Left cardiac atrium (tissue), 4 donors: ENCODE data around the gene TM4SF1. TPM values are rescaled to one million over a fixed set of nuclear protein-coding genes. Genes with fewer than 3 reads are reported as not detected.

Source experiments
- ATAC-seq, 2 donors: fragments of 200-7000 bp; cut with Tn5 transposase; one replicate each; pipeline ENCODE4 v1.9.1; 2020; ENCODE audit warnings: mild to moderate bottlenecking in 2 of 2, moderate library complexity in 2 of 2
- DNase-seq: peaks from one replicate; pipeline ENCODE4 v3.0.0-alpha.2; 2020
- intact Hi-C, 2 donors: fragments of 100-400 bp; cut with DNase I; formaldehyde crosslinking; loops; one replicate each; pipeline versions ENCODE4 v1.14.1 to v1.15.1; 2022 to 2023
- total RNA-seq, 2 donors: library from RNA; stranded (reverse); fragmentation: NEBNext Ultra II Directional; extraction: Animal tissue kit (Norgen Biotek cat#: 25700); gene quantifications; one replicate each; pipeline ENCODE4 v1.2.1, GENCODE V29; 2021
- donor health status: DM: no; HTN: yes; CAD: no.
- donor health status: DM: no; HTN: yes; CAD: no; lungs with severe emphysema.
- donor health status: DM: yes; HTN: yes; CAD: no.
- donor health status: Dilated cardiomyopathy.

The TM4SF1 gene
- total RNA-seq, 2 donors from 2014 or later = 125 to 194 TPM

DNA sequence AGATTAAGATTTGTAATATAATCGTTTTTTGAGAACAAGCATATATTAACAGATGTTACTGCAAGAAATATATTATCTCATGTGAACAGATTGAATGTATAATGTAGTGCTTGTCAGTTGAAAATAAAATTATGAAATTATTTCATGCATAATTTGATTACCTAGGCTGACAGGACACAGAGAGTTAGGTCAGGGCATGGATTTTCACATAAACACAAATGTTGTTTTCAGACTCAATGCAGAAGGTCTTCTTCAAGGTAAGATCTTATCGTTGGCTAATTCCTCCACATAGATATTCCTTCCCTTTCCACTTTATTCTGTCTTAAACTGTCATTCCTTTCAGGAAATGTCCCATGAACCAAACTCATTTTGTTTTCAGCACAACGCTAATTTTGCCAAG lies 20.1 kb upstream of the TM4SF1 start:
- ATAC-seq = no peak
- intact Hi-C loops = loop anchor here in 1 of 2 donors (5.0 kb wide), 1 partner anchor 80 kb away; no protein-coding TSS in a partner anchor
- no peak for DNase-seq

DNA sequence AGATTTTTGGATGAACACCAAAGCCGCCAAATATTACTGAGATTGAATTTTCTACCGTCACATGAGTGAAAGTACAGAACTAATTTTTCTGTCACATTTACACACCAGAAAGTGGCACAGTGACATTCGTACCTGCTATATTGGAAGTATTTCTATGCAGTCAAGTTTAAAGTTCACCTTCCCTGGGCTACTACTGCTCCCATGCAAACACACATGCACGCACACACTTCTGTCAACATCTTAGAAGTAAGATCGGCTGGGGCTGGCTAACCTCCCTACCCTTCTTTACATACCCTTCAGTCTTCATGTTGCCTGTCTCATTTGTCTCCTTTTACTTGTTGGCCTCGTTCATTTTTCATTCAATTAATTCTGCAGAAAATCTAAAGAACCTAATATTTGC lies 19.0 kb upstream of the TM4SF1 start:
- no peak for DNase-seq
- ATAC-seq = no peak
- intact Hi-C loops = loop anchor here in 1 of 2 donors (5.0 kb wide), 1 partner anchor 81 kb away; no protein-coding TSS in a partner anchor

DNA sequence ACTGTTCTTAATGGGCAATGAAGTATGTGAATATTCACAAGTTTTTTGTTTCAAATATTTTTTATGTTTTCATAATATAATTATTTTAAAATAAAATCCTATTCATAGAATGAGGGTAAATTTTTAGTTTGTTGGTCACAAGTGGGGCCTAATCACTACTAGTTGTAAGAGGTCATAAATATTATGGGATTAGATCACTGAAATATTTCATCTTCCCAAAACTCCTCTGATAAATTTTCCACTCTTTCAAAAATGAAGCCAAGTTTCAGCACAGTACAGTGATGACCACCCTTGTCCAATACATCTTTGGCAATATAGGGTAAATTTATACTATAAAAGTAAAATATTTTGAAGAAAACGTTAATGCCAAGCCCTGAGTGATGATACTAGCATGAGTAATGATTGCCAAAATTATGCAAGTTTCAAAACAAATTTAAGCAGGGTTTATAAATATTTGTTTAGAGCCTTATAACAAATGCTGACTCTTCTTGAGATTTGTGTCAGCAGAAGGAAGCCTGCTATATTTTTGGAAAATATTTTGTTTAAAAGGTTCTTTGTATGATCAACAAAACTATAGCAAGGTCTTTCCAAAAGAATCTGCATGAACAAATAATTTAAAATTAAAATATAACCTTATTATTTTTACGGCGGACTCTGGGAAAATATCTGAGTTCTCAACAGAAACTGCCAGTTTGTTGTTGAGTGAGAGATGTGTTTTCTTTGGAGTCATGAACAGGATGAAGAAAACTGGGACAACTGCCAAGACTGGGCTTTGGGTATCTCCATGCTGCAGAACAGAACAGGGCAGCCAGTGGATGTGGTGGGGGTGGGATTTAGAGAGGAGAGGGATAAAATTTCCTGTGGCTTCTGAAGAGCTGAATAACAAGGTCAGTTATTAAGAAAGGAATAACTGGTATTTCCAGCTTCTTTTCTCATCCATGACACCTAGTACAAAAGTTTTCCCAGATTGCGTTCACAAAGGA lies 17.9 kb upstream of the TM4SF1 start:
- ATAC-seq (peak; percentile 59 to 73), DNase-seq (peak; percentile 60)
- intact Hi-C loops = loop anchor here in 1 of 2 donors (5.0 kb wide), 1 partner anchor 82 kb away; no protein-coding TSS in a partner anchor

DNA sequence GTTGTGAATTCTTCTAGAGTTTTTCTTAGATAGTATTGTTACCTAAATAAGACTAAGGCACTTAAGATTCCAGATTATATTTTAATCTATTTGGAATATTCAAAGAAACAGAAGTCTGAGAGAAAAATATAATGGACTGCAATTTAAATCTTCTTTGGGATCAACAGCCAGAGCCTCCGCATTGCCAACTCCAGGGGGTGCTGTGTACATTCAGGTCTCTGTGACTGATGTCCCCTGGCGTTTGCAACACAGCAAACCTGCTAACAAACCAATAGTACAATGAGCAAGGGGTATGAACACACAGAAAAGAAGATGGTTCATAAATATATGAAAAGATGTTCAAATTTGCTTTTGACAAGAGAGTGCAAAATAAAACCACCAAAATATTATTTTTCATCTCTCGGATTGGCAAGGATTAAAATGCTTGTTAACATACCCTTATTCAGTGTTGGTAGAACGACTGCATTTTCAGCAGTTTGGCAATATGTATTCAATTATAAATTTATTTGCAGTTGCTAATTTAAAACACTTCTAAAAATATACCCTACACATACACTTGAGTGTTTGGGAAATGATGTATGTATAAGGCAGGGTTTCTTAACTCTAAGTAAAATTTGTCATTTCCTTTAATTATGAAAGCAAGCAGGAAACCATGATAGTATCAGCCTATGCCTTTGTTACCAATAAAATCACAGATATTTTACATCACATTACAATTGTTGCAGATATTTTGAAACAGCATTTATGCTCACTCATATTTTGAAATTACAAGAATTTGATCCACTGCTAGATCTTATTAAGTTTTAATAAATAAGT lies 16.1 kb upstream of the TM4SF1 start:
- intact Hi-C loops = loop anchor here in 1 of 2 donors (5.0 kb wide), 1 partner anchor 89 kb away; no protein-coding TSS in a partner anchor
- peak; percentile 63 to 67 for ATAC-seq
- peak; percentile 72 for DNase-seq

DNA sequence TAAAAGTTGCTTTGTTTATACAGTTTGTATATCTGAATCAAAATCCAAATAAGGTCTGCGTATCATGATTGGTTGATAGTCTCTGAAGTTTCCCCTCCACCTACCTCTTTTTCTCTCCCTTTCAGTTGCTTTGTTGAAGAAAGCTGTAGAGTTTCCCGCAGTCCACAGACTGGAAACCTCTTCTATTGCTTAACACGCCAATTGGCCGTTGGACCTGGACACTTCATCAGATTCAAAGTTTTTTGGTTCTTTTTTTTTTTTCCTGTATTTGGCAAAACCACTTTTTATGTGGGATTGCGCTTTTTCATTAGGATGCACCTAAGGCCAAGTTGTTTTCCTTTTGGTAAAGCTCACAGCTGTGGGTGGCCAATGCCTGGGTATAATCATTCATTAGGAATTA lies 14.5 kb upstream of the TM4SF1 start:
- ATAC-seq = no peak
- DNase-seq = no peak
- intact Hi-C loops = loop anchor here in 1 of 2 donors (5.0 kb wide), 1 partner anchor 90 kb away; no protein-coding TSS in a partner anchor

DNA sequence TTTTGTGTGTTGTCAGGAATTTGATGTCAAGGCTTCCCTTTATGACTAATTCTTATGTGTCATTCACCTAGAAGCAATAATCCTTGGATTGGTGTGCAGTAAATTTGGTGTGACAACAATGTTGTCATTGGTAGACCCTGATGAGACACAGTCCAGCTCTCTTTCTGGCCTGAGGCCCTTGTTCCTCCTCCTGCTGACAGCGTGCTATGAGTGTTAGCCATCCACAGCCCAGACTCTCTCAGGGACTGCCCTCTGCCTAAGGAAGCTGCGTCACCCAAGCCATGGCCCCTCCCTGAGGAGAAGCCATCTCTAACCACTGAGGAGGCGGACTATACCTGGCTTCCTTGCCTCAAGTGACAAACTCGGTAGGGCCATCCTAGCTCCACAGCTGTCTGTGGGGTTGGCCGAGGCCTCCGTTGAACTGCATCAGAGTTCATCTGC lies 13.3 kb upstream of the TM4SF1 start:
- ATAC-seq = no peak
- no peak for DNase-seq
- intact Hi-C loops = loop anchor here in 1 of 2 donors (5.0 kb wide), 1 partner anchor 92 kb away; no protein-coding TSS in a partner anchor

DNA sequence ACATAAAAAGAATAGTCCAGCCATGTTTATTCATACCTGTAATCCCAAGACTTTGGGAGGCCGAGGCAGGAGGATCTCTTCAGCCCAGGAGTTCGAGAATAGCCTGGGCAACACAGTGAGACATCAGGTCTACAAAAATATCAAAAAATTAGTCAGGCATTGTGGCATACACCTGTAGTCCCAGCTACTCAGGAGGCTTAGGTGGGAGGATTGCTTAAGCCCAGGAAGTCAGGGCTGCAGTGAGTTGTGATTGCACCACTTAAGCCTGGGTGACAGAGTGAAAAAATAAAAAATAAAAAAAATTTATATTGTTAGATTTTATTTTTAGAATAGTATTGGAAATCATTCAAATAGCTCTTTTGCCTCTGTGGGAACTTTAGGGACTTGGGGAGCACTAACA lies 12.8 kb upstream of the TM4SF1 start:
- no peak for ATAC-seq
- intact Hi-C loops = loop anchor here in 1 of 2 donors (5.0 kb wide), 1 partner anchor 92 kb away; no protein-coding TSS in a partner anchor
- no peak for DNase-seq

DNA sequence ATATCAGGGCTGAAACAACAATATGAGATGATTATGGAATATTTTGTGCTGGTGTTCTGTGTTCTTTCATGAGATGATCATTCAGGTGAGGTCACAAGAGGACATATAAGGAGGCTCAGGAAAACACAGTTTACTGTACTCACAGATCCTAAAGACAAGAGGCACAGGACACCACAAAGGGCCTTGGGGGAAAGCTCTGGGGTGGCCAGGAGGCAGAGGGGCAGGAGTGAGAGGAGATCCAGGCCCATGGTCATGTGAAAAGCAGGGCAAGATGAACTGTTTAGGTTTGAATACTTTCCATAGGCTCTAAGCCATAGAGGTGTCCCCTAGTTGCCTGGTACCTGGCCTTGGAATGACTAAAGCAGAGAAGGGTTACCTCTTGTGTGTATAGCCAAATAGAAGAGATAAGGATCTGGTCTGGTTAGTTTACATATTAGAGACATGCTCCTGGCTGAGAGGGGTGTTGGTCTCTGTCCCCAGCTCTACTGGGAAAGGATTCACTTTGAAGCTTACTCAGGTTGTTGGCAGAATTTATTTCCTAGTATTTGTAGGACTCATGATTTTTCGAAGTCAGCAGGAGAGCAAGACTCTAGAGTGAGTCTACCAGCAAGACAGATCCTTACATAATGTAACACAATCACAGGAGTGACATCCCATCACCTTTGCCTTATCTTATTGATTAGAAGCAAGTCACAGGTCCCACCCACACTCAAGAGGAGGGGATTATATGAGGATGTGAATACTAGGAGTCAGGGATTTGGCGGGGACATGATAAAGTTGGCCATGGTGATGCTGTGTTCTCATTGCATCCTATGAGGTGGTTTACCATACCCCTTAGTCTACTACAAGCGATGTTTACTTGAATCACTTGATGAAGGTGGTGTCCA lies 11.3 kb upstream of the TM4SF1 start:
- ATAC-seq = no peak
- no peak for DNase-seq
- intact Hi-C loops = no loop called here

DNA sequence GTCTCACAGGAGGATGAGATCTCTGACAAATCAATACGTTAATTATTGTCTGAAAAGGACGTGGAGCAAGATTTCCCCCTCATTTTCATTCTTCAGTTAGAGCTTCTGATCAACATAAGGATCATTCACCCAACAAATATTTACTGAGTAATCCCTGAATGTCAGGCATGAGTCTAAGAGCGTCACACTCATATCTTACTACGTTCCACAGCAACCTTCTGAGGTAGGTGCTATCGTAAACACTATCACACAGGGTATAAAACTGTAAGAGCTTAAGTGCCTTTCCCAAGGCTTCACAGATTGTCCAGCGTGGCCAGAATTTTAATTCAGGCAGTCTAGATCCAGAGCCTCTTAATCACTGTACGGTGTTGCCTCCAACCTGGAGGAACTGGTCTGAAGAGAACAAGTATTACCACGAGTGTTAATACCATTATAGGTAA lies 10.6 kb upstream of the TM4SF1 start:
- ATAC-seq (no peak), DNase-seq (no peak)
- intact Hi-C loops = no loop called here

DNA sequence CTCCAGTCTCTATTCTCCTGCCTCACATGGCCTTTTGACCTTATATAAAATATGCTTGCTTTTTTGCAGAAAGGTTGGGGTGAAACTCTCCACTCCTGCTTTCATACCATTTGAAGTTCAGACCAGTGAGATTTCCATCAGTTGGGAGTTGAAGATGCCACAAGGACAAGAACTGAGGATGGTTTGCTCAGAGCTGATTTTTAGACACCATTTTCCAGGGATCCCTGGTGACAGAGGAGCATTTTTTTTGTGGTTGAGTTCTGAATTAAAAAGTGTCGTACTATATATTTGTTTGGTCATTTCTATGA lies 8.8 kb upstream of the TM4SF1 start:
- no peak for ATAC-seq

DNA sequence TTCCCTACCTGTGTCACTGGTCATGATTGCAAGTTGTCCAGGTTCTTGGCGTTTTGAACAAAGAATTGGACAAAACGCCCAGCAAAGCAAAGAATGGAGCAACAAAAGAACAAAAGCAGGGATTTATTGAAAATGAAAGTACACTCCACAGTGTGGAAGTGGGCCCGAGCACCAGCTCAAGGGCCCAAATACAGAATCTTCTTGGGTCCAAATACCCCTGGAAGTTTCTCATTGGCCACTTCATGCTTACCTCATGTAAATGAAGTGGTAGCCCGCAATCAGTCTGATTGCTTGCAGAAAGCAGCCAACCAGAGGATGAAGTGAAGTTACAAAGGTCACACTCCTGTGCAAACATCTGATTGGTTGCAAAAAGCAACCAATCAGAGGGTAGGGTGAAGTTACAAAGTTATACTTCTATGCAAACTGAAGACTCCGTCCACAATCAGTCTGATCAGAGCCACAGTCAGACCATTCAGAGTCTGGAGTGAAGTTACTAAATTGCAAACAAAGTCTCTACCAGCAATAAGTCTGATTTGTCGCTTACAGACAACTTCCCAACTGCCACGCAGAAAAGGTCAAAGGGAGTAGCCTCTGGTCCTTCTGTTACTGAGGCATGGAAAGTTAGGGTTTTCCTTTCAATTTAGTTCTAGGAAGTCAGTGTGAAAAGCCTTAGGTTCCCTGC lies 8.3 kb upstream of the TM4SF1 start:
- intact Hi-C loops = no loop called here
- no peak for DNase-seq

More for the DNA sequence above, 8.8 kb upstream of the TM4SF1 start:
- intact Hi-C loops = no loop called here
- no peak for DNase-seq

DNA sequence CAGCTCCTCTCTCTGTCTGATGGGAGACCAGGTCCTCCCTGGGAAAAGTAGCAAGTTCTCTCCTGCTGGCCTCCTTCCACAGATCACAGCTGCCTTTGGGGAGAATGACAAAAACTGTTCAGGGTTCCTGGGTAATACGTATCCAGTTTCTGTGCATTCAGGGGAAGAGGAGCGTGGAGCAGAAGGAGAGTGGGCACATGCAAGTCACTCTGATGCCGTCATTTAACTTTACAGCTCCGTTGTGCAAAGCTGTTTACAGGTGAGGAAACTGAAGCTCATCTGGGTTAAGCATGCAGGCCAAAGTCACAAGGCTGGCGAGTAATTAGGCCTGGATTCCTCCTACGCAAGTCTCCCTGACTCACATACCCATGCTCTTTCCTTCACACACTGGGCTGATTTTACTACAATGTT lies 7.5 kb upstream of the TM4SF1 start:
- ATAC-seq (peak in 1 of 2 donors; percentile 16), DNase-seq (no peak)
- intact Hi-C loops = no loop called here

More for the DNA sequence above, 8.3 kb upstream of the TM4SF1 start:
- ATAC-seq = no peak

DNA sequence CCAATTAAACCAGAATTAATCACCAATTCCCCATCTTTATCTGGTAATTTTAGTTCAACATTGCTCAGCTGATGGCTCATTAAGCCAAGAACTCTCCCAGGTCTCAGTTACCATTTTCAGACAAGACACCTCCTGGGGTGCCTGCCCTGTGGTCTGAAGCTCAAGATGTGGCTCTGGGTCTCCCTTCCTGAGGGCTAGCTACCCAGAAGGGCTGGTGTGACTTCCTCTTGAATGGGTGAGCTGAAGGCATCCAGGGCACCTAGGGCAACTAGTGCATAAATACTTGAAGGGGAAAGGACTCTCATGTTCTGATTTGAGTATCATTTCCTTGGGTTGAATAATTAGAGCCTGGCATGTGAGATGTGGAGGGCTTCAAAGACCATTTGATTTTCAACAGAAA lies 6.7 kb upstream of the TM4SF1 start:
- intact Hi-C loops = no loop called here
- no peak for ATAC-seq
- no peak for DNase-seq

DNA sequence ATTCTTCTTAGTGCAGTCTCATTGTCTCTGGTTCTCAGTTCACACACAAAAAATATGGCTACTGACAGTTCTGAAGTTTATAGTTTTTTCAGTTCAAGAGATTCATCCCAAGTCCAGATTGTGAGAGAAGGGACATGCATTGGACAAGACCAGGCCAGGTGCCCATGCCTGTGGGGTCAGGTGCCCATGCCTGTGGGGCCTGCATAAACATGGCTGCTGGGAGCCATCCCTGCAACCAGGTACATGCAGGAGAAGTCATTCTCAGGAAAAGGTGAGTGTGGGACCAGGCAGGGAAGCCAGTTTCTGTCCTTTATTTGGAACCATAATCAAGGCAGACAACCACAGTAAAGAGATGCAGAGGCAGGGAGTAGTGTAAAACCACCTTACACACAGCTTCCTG lies 6.3 kb upstream of the TM4SF1 start:
- DNase-seq = no peak

DNA sequence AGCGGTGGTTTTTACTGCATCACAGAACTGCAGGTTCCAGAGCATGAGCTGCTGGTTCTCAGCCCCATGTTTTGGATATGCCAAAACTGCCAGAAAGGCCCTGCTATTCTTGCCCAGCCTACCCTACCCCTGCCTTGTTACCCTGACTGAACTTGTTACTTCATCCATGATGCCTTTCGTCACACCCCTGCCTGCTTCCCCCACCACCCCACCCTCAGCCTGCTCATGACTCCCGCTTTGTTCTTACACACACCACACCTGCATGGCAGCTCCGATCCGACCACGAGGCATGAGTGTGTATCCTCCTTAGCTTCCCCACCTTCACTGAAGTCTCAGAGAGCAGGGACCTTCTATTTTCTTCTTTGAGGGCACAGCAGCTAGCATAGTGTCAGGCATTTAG lies 5.1 kb upstream of the TM4SF1 start:
- no peak for DNase-seq
- intact Hi-C loops = no loop called here
- ATAC-seq = peak in 1 of 2 donors; percentile 42

More for the DNA sequence above, 6.3 kb upstream of the TM4SF1 start:
- ATAC-seq = no peak
- intact Hi-C loops = no loop called here

DNA sequence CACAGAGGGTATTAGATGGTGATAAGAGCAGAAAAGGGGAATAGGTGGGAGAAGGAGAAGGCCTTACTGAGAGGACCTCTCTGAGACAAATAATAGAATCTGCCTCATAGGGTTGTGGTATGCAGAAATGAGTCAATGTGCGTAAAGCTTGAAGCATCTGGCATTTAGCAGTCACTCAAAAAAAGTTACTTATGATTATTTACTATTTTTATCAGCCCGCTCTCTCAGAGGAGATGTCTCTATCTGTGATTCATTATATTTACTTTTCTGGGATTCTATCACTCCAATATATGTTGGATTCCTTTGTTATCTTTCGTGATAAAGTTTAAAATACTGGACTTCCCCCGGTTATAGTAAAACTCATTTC lies 4.6 kb upstream of the TM4SF1 start:
- DNase-seq (no peak), ATAC-seq (peak in 1 of 2 donors; percentile 52)
- intact Hi-C loops = no loop called here

DNA sequence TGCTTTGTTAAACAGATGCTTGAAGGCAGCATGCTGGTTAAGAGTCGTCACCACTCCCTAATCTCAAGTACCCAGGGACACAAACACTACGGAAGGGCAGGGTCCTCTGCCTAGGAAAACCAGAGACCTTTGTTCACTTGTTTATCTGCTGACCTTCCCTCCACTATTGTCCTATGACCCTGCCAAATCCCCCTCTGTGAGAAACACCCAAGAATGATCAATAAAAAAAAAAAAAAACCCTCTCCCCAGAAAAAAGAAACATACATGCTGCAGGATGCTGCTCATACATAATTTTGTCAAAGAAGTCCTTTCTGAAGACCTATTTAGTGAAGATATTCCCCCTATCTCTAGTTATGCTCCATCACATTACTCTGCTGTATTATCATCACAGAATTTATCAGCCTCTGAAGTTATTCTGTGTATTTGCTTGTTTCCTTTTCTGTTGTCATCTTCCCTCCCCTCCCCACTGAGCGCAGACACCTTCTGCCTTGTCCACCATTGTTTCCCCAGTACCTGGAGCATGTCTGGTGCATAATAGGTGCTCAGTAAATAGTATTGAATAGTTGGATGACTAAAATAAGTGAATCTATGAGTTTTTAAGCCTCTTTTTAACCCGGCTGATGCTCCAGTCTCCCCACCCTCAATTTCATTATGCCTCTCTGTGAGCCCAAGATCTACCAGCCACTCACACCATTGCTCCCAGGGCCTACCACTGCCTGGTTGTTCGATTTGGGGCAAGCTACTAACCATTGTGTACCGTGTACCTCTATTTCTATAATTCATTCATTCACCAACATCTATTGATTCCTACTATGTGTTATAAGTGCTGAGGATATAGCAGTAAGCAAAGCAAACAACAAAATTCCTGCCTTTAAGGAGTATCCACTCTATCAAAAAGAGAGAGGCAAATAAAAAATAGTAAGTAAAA lies 4.0 kb upstream of the TM4SF1 start:
- no peak for DNase-seq
- intact Hi-C loops = no loop called here
- ATAC-seq = no peak
